GM12801 (cell line): ENCODE measurements around the gene BICDL2.

Source experiments
- TF ChIP-seq, protein P1 (sequence below): IDR thresholded peaks from one replicate; pipeline ENCODE4 v1.5.1; 2011; ENCODE audit warnings: control low read depth; ENCODE audit not compliant: insufficient read length; ENCODE audit errors: extremely low read depth

BICDL2 gene

DNA sequence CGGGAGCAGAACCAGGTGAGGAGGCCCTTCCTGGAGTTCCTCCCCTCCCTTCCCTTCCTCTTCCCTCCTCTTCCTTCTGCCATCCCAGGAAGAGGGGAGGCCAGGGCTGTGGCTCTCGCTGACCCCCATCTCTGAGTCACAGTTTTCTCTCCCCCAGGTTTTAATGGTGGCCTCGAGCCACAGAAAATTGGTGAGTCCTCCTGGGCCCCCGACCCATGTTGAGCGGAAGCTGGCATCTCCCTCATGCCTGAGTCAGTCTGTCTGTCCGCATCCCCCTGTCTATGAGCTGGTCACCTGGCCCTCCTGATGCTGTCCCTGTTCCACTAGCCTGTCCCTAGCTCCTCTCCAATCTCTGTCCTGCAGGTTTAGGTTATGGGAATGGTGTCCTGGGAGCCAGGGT lies 36.8 kb downstream of the BICDL2 start:
- TF ChIP-seq, protein P1, sequence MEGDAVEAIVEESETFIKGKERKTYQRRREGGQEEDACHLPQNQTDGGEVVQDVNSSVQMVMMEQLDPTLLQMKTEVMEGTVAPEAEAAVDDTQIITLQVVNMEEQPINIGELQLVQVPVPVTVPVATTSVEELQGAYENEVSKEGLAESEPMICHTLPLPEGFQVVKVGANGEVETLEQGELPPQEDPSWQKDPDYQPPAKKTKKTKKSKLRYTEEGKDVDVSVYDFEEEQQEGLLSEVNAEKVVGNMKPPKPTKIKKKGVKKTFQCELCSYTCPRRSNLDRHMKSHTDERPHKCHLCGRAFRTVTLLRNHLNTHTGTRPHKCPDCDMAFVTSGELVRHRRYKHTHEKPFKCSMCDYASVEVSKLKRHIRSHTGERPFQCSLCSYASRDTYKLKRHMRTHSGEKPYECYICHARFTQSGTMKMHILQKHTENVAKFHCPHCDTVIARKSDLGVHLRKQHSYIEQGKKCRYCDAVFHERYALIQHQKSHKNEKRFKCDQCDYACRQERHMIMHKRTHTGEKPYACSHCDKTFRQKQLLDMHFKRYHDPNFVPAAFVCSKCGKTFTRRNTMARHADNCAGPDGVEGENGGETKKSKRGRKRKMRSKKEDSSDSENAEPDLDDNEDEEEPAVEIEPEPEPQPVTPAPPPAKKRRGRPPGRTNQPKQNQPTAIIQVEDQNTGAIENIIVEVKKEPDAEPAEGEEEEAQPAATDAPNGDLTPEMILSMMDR = no peak

- TF ChIP-seq, protein P1 = no peak
Observed at GRCh38 chr16:2996298-2996697, 40.4 kb downstream of the BICDL2 start.

- TF ChIP-seq, protein P1 = no peak
Observed at GRCh38 chr16:2992383-2993081, 44.2 kb downstream of the BICDL2 start.

DNA sequence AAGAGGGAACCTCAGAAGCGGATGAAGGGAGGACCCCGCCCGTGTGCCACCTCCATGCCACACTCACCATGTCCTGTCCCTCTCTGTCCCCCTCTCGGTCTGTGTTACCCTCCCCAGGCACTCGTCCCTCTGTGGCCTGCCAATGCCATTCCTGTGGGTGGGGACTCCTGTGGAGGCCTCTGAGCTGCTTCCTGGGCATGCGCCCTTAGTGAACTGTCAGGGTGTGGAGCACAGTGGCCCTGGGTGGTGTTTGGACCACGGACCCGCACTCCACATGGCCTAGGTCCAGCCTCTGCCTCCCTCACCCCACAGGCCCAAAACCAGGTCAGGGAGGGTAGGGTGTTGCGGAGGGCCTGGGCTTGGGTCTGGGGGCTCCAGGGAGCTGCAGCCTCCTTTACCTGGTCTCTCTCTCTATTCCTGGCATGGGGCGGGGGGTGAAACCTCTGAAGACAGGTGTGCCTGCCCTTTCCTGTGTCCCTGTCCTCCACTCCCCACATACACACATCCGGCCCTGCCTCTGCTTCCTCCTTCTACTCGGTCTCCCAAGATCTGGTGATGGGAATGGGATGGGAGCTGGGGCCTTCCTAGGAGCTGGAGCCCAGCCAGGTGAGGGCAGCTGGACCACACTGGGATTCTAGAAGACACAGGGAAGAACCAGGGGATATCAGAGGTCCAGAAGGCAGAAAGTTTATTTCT lies 45.0 kb downstream of the BICDL2 start:
- TF ChIP-seq, protein P1 = no peak

- TF ChIP-seq, protein P1 = no peak
Observed at GRCh38 chr16:2990891-2991290, 45.9 kb downstream of the BICDL2 start.

DNA sequence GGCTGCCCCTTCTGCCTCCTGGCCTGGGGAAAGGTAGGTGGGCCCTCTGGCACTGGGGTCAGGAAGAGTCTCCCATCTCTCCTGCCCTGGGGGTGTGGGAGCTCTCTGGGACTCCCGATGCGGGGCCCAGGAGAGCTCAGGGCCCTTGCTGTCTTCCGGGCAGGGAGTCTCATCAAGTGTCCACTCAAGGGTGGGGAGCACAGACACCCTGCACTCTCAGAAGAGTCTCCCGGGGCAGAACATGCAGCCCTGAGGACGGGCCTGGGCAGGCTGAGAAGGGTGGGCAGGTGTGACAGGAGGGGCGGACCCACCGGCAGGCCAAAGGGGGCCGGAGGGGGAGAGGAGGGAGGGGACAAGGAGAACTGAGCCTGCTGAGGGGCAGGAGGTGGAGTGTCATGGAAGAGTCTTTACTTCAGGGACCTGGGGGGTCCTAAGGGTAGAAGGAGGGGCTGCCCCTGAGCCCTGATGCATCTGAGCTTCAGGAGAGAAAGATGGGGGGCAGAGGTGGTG lies 48.1 kb downstream of the BICDL2 start:
- TF ChIP-seq, protein P1 = no peak

GRCh38 chr16:2987833-2988232 lies 48.9 kb downstream of the BICDL2 start:
- TF ChIP-seq, protein P1 = no peak
